ENCODE data around the gene INO80B.

INO80B gene

DNA sequence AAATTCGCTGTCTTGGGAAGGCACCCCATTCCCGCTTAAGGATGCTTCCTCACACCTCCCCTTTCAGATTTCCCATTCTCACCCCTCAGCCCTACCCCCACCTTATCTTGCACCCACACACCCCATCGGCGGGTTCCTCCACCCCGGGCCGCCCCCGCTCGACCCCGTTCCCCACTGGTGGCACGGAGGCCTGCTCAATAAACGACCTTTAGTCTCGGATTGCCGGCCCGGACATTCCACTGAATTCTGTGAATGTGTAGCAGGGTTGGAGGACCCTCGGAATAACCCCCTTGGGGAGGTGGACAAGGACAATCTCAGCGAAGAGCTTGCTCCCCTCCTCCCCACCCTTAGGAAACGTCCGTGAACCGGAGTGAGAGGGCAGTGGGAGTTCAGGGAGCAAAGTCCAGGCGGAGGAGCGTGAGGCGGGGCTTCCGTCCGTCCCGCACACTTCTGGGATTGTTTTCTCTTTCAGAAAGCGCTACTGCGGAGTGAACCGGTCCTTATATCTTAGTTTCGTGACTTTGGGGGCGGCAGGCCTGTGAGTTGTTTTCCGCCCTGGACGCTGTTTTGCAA, 47.3 kb downstream of the INO80B start:
- no peak for DNase-seq (ENCODE audit: low read depth in 2 of 2)

DNA sequence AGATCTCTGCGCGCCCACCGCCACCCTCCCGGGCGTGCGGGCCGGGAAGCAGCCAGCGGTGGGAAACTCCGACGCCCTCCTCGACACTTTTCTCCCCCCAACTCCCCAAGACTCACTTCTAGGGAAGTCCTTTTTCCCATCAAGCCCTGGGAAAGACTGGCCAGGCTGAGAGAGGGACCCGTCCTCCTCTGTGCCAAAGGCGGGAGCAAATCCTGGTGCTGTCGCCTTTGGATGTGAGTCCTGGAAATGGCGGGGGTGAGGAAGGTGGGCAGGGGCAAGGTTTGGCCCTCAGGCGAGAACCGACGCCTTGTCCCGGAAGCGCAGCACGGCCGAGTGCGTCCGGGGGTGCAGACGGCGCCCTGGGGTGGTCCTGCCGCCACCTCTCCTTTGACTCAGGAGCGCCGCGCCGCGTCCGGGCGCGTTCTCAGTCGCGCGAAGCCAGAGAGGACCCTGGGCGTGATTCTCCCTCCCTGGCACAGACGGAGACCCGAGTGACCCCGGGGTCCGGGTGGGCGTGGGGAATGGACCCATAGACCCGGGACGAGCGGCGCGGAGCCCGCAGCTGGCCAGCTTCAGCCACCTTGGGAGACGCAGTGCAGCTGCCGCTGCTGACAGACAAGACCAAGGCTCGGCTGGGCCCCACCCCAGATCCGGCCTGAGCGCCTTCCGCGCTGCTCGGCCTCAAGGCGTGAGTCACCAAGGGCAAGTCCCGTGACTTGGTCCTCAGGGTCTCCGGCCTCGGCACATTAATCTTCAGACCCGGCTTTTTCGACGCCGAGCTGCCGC, 48.0 kb downstream of the INO80B start:
- DNase-seq (ENCODE audit: low read depth in 2 of 2), result no peak

DNA sequence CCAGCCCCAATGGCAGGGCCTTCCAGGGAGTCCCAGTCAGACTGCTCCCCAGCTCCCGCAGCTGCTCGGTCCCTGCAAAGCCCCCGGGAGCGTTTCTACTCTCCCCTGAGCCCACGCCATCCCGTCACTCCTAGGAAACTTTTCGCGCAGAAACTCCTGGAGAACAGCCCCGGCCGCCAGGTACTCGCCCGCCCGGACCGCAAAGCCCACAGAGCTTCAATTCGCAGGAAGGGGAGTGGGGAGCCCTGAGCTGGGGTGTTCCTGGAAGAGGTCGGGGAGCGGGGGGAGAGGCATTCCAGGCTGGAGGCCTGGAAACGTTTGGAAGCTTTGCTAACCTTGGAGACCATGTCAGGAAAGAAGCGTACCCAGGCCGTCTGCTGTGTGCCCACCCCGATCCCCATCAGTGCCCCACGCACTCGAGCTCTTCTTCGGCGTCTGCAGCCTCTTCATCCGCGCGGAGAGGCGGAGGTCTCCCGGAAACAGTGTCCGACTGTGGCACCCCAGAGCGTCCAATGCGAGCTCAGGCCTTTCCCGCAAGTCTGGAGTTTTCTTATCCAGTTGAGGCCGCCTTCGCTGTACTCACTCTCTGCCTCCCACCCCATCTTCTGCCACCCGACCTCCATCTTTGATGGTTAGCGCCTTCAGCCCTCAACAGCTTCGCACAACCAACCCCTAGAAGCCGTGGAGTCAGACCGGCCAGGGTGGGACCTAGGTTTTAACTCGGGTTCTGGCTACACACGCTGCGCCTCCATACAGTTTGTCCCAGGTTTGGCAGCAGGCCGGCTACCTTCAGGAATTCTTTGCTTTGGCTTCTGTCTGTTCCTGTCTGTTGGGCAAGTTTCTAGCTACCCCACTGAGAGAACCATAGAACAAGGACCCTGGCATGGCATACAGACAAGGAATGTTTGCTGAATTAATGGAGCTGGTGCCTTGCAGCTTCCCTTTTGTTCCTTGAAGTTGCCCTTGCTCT, 48.9 kb downstream of the INO80B start:
- DNase-seq (ENCODE audit: low read depth in 2 of 2), result no peak

DNA sequence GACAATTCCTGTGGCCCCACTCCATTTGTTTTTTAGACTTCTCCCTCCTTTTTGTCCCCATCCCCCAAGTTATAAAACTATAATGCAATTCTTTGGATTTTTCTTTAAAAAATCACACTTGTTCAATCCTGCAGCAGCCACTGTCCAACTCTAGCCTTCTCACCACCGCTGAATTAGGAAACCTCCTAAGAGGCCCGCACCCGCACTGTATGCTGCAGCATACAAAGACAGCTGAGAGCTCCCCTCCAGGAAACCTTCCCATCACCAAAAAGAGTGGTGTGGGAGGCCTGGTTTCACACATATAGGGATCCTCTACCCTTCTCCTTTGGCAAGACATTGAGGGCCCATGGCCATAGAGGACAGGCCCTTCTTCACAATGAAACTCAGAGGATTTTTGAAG, 49.7 kb downstream of the INO80B start:
- no peak for DNase-seq (ENCODE audit: low read depth in 2 of 2)

DNA sequence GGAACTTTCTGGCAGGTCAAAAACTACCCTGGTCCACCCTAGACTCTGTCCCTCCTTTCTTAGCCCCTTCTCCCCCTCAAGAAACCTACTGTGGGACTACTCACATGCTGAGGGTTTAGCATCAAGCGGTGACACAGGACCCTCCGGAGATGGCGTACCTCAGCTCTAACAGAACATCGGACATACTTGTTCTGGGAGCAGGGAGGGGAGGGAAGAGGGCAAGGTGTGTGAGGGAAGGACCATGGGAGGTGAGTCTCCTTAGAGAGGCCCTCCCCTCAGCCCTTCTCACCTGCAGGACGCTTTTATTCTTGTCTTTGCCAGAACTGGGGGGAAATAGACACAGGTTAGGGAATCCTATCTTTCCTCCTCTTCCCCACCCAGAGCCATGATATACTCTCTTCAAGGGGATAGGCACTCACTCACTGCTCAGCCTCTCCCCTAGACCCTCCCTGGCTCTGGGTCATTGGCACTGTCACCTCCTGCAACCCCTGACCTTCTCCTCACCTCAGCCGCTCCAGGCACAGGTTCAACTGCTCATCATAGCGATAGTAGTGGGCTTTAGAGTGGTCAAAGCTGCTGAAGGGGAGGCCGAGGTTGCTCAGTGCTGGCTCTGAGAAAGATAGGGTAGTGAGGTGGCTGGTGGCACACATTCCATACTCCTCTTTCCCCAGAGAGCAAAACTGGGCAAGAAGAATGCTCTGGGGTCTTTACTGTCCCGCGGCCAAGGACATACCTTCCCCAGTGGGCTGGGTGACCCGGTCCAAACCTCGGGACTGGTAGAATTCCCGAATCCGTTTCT, 50.8 kb downstream of the INO80B start:
- no peak for DNase-seq (ENCODE audit: low read depth in 2 of 2)

DNA sequence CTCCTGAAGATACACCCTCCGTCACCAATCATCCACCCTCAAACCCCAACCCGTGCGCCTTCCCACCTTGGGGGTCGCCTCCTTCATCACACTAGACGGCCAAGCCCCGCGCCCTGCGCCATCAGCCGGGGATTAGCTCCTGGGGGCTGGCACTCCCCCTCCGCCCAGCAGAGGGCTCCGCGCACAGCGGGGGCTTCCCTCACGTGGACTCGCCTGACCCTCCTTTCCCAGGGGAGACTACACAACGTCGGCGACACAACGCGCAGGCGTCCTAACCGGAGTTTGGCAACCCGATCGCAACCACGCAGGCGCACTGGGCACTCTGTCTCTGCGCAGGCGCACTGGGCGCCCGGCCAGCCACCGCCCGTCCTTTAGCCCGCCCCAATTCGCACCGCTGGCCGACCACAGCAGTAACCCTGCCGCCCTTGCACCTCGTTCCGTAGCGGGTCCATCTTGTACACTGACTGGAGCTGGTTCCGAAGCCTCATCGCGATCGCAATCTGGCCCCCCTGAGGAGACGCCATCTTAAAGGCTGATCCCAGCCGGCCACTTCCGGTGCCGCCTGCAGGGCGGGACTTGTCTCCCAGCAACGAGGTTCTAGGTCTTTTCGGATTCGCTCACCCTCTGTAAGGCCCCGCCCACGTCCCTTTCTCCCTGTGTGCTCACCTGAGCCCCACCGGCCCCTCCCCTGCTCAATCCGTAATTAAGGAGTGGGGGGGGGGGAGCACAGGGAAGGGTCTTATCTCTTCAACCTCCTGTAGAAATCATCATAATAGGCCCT, 52.4 kb downstream of the INO80B start, which contains the start of gene PCGF1:
PCGF1 (minus strand) TSS at position 551 of the 781 bp plus-strand sequence; CDS start at position 524, 27 bp downstream.
- DNase-seq (ENCODE audit: low read depth in 2 of 2), result peak; percentile 97 to 98

Measured in stimulated activated CD8-positive, alpha-beta memory T cell treated with anti-CD3 and anti-CD28 coated beads, Interleukin-15, amount 100 ng/mL, for 4 hours (primary cell).